Spleen (tissue), 7 donors: Measurements from ENCODE around the gene ARNT2.

Experiments used
- CTCF ChIP-seq, 11 experiments: fragments of 200-600 bp in 7 of 11; fragments of 450-650 bp in 4 of 11; sonication (generic) in 4 of 11; IDR thresholded peaks in 8 of 11; conservative IDR thresholded peaks in 3 of 11; 1 replicate in 7 of 11; 2 replicates in 4 of 11; pipeline versions ENCODE4 v1.4.0 to v1.8.0; 2016 to 2021; ENCODE audit warnings: antibody characterized with exemption in 11 of 11, inconsistent platforms in 4 of 11, mild to moderate bottlenecking in 1 of 11
- POLR2A ChIP-seq, 3 donors: fragments of 450-650 bp; IDR thresholded peaks; one replicate each; pipeline ENCODE4 v1.5.1; 2017; ENCODE audit warnings: antibody characterized with exemption in 3 of 3, mild to moderate bottlenecking in 1 of 3
- POLR2AphosphoS5 ChIP-seq, 3 donors: sonication (generic); formaldehyde crosslinking; IDR thresholded peaks; one replicate each; pipeline ENCODE4 v1.5.1; 2017; ENCODE audit warnings: antibody characterized with exemption in 3 of 3
- donor health status: DM: no; HTN: no; CAD: no; lungs with moderate emphysema.
- donor health status: DM: no; HTN: no; CAD: no.
- donor health status: DM: no; HTN: no; CAD: no.

- TF ChIP-seq CTCF (IDR thresholded peaks at IDR 0.05 in 8 of 11, conservative IDR thresholded peaks at IDR 0.05 in 3 of 11), result no peak
- TF ChIP-seq POLR2A (IDR thresholded peaks at IDR 0.05), result no peak
- no peak for TF ChIP-seq POLR2AphosphoS5 (IDR thresholded peaks at IDR 0.05)
These were observed 225.2 kb downstream of the ARNT2 start for GRCh38 chr15:80629355-80629754.
